ENCODE data around the gene TMEM273.

DNA sequence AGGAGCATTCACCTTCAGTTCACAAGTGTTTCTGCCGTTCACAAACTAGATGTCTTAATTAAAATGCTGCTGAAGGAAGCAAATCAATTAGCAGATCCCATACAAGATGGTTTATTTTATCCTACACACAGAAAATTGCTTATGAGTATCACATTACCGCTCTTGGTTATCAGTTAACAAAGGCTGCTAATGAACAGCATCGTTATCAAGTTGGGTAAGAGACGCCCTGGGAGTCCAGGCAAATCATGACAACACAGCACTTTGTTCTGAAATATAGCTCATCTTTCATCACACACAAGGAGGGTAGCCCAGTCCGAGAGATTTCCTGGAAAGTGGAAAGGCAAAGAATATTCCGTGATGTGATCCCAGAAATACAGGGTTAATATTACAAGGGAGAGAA lies 33.5 kb downstream of the TMEM273 start:
- TF ChIP-seq, protein P1, sequence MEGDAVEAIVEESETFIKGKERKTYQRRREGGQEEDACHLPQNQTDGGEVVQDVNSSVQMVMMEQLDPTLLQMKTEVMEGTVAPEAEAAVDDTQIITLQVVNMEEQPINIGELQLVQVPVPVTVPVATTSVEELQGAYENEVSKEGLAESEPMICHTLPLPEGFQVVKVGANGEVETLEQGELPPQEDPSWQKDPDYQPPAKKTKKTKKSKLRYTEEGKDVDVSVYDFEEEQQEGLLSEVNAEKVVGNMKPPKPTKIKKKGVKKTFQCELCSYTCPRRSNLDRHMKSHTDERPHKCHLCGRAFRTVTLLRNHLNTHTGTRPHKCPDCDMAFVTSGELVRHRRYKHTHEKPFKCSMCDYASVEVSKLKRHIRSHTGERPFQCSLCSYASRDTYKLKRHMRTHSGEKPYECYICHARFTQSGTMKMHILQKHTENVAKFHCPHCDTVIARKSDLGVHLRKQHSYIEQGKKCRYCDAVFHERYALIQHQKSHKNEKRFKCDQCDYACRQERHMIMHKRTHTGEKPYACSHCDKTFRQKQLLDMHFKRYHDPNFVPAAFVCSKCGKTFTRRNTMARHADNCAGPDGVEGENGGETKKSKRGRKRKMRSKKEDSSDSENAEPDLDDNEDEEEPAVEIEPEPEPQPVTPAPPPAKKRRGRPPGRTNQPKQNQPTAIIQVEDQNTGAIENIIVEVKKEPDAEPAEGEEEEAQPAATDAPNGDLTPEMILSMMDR (IDR thresholded peaks at IDR 0.05): no peak
- no peak for TF ChIP-seq EP300 (IDR thresholded peaks at IDR 0.05)

Measured in ovary (tissue), 3 donors.